COLO829 (cell line): ENCODE measurements around the gene ISCA2.
"Not testable (repeated sequence)": the region's sequence is repeated elsewhere in the genome, so short reads cannot be mapped to it uniquely, and the experiment has no call there.

Experiments used
- DNase-seq: peaks from one replicate; pipeline ENCODE4 v3.0.0; 2012; ENCODE audit warnings: low spot score

Gene ISCA2

GRCh38 chr14:74493343-74494261 is at the start of gene ISCA2:
Gene ISCA2 (plus strand): TSS chr14:74493765. CDS start chr14:74493775, 10 bp downstream.
- peak; percentile 99 for DNase-seq

GRCh38 chr14:74444866-74445265 is 48.7 kb upstream of the ISCA2 start:
- DNase-seq: no peak

DNA sequence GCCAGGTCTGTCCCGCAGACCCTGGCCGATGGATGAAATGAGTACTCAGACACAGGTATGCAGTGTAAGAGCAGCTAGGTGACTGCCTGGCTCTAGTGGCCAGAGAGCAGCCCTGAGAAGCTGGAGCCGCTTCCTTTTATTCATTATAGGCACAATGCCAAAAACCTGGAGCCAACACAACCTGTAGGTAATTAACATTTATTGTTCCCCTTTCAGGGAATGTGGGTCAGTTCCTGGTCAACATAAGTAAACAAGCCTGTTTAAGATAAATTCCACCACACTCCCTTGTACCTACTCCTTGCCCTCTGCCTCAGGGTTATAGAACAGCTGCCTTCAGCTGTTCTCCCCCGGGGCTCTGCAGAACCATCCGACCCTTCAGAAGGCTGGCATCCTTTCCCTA is 39.2 kb upstream of the ISCA2 start:
- DNase-seq: not testable (repeated sequence)

DNA sequence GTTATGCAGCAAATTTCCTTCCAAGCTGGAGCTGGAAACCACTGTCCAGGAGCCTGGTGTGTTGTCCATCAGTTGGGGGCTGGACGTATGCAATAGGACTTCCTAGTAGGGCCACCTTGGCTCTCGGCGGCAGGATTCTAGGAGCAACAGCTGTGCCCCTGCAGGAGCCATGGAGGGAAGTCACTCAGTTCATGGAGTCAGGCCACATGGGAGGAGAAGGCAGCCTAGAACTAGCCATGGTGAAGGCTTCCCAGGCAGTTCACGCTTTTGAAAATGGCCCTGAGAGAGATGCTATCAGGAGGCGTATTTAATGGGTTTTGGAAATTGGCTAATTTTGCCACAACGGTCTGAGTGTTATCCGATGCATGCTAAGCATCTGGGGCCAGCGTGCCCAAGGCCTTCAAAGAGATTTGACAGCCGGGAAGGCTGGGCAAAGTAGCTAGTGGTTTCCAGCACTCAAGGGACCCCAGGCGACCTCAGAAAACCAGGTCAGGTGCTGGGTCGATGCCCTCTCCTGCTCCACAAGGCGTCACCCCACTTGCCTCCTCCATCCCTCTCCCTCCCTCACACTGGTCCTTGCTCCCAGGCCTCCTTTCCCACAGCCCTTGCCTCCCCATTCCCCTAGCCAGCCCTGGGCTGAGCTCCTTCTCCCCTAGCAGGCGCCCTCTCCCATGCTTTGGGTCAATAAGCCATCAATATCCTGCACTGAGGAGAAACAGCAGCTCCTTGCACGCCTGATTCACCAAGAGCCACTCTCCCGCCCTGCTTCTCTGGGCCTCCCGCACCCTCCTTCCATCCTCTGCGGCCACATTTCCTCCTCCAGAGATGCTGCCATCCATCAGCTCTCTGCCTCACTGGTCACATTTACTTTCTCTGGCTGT is 36.6 kb upstream of the ISCA2 start:
- DNase-seq: no peak

- no peak for DNase-seq
Observed at GRCh38 chr14:74457565-74457895, 36.0 kb upstream of the ISCA2 start.

- DNase-seq: peak; percentile 36
Observed at GRCh38 chr14:74459289-74459946, 34.1 kb upstream of the ISCA2 start.

DNA sequence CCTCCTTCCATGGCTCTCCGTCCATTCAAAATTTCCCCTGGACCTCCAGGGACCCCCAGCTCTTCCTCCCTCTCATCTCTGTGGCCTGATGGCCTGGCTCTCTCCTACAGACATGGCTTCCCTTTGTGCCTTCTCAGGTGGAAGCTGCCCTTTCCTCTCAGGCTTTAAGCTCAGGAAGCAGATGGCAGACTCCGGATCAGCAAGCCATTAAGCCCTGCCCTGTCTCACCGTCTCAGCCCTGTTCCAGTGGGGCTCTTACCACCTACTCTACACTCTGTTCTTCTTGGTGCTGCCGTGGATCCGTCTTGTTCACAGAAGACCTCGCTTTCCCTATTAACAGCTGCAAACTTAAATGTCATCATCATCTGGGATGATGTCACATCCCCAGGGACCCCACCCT is 33.6 kb upstream of the ISCA2 start:
- no peak for DNase-seq

GRCh38 chr14:74462993-74463392 is 30.6 kb upstream of the ISCA2 start:
- no peak for DNase-seq

- DNase-seq: no peak
Observed at GRCh38 chr14:74463697-74464096, 29.9 kb upstream of the ISCA2 start.

DNA sequence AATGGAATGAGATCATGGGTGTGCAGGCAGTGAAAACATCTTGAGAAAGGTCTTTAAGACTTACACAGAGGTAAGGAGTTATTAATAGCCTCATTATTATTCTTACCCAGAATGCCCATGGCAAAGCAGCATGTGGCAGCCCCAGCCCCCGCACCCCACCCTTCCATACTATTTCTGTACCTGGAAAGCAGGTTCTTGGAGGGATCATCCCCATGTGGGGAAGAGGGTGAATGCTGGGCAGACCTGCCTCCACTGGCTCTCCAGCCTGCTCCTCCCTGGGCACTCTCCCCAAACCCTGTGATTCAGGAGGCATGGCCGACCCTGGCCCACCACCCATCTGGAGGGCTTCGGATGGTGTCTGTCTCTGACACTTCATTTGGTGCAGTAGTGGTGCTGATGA is 28.8 kb upstream of the ISCA2 start:
- no peak for DNase-seq

GRCh38 chr14:74465335-74465734 is 28.2 kb upstream of the ISCA2 start:
- no peak for DNase-seq

DNA sequence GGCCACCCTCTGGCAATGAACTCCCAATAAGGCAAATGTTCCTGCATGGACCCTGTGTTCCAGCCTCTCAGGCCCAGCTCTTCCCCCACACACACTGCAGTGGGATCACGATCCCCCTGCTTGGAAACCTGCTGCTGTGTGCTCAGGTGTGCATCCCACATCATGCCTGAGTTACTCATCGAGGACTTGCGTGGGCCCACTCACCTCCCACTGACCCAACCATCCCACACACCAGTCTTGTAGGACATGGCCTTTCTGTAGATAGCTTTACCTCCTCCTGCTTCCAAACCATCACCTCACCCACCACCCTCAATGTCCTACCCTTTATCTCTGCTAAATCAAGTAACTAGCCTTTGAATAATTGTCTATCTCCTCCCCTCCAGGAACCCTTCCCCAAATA is 25.1 kb upstream of the ISCA2 start:
- no peak for DNase-seq

GRCh38 chr14:74469548-74470518 is 23.7 kb upstream of the ISCA2 start:
- DNase-seq: no peak

- DNase-seq: no peak
Observed at GRCh38 chr14:74472601-74473000, 21.0 kb upstream of the ISCA2 start.

DNA sequence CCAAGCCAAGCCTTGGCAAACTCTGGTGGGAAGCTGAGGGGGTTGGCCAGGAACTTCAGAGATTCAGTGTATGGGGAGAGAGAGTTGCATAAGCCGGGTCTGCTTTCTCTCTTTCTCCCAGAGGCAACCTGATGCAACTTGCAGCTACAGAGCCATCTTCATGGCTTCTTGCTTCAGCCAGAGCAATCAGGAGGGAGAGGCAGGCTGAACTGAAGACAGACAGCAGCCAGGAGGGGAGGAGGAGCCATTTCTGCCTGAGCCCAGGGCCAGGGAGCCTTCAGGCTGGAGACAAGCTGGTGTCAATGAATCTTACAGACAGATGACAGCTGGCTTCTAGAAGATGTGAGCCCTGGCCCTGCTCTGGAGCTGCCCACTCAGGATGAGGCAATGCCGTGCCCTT is 19.2 kb upstream of the ISCA2 start:
- DNase-seq: no peak

DNA sequence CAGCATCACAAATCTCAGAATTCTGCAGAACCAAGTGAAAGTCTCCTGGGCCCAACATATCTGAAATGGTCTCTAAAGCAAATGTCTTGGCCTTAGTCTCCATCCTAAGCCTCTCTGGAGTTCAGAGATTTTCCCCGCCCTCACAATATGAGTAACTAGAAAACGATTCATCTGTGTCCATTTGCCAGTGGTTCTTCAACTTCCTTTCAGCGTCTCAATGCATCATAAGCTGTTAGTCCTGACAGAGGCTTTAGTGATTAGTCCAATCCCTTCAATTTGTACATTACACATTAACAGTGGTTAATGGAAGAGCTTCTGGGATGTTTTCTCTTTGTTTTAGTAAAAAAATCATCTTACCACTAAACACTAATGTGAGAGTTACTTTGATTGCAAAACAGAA is 17.9 kb upstream of the ISCA2 start:
- no peak for DNase-seq

GRCh38 chr14:74476107-74476506 is 17.5 kb upstream of the ISCA2 start:
- no peak for DNase-seq

DNA sequence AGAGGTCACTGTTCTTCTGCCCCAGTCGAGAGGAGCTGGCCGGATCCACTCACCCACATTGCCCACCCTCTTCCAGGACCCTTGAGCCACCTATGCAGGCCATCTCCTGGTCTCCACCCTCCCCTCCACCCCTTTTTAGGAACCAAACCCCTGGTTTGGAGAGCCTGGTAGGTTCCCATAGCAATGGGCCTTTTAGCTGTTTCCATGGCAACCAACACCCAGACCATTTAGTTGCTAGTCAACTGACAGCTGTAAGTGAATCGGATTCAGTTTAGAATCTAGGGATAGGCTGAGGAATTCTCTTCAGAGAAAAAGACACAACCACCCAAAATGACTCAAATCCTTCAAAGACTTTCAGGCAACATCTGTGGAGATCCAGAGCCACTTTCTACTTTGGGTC is 17.0 kb upstream of the ISCA2 start:
- no peak for DNase-seq

DNA sequence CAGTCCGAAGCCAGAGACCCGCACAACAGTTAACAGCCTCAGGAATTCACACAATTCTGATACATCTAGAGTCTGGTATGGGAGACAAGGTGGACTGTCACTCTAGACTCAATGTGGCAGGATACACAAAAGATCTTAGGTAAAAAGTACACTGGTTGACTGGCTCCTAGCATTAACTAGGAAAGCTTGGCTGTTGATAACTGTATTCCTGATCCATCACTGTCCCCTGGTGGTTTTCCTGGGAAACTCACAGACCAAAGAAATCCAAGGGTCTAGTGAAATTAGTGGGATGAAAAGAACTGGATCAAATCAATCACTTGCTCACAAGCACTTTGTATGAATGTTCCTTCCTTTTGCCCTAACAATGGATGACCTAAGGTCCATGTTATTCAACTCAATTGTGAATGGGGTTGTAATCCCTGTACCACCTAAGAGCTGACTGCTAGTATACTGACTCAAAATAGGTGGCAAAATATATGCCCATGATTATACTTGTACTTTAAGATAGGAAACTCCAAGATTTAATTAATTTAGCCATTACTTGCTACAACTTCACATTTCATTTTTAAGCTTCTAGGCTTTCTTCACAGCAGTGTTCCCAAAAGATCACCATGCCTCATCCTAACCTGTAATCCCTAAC is 14.4 kb upstream of the ISCA2 start:
- DNase-seq: peak; percentile 19

DNA sequence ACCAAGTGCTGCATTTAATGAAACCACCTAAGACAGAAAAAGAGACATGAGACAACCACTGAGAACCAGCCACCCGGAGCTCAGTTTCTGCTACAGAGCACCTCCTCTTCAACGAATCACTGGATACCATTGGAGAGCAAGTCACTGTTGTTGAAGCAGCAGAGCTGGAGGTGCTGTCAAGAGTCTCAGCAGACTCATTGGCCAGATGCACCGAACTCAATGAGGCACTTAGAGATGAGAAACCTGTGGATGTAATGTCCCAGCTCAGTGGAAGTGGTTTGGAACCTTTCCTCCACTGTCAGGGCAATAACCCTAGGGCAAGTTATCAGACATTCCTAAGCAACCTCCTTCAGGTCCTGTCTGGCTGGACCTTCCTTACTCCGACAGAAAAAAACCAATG is 13.5 kb upstream of the ISCA2 start:
- no peak for DNase-seq

- DNase-seq: no peak
Observed at GRCh38 chr14:74482571-74482970, 11.0 kb upstream of the ISCA2 start.
